ENCODE results near the gene DCHS1. TPM values are rescaled to one million over a fixed set of nuclear protein-coding genes. Genes with fewer than 3 reads are reported as not detected.
A peak's percentile ranks its signal among the peaks of the same experiment; 100 is the strongest.

Gene DCHS1
- polyA plus RNA-seq, 1 donor, result 36.1 TPM

GRCh38 chr11:6647836-6648235 lies 7.8 kb downstream of the DCHS1 start:
- no peak for DNase-seq

- DNase-seq, result no peak
These were observed 8.5 kb downstream of the DCHS1 start for GRCh38 chr11:6646918-6647679.

GRCh38 chr11:6646576-6646917 lies 9.1 kb downstream of the DCHS1 start:
- peak; percentile 79 for DNase-seq

GRCh38 chr11:6646071-6646470 lies 9.5 kb downstream of the DCHS1 start:
- DNase-seq, result no peak

GRCh38 chr11:6642957-6643356 lies 12.7 kb downstream of the DCHS1 start:
- no peak for DNase-seq

- no peak for DNase-seq
These were observed 14.5 kb downstream of the DCHS1 start for GRCh38 chr11:6640985-6641701.

- DNase-seq, result no peak
These were observed 15.3 kb downstream of the DCHS1 start for GRCh38 chr11:6640036-6640984.

GRCh38 chr11:6638429-6638828 lies 17.2 kb downstream of the DCHS1 start:
- no peak for DNase-seq

- DNase-seq, result no peak
These were observed 17.7 kb downstream of the DCHS1 start for GRCh38 chr11:6637871-6638270.

GRCh38 chr11:6636480-6636879 lies 19.1 kb downstream of the DCHS1 start:
- DNase-seq, result no peak

- peak; percentile 66 for DNase-seq
These were observed 20.3 kb downstream of the DCHS1 start for GRCh38 chr11:6635082-6635932.

GRCh38 chr11:6634534-6634933 lies 21.1 kb downstream of the DCHS1 start:
- DNase-seq, result no peak

GRCh38 chr11:6633422-6634408 lies 21.9 kb downstream of the DCHS1 start:
- no peak for DNase-seq

- DNase-seq, result no peak
These were observed 23.2 kb downstream of the DCHS1 start for GRCh38 chr11:6632116-6633073.

- no peak for DNase-seq
These were observed 24.2 kb downstream of the DCHS1 start for GRCh38 chr11:6631361-6631890.

GRCh38 chr11:6630632-6631291 lies 24.8 kb downstream of the DCHS1 start:
- DNase-seq, result no peak

GRCh38 chr11:6629892-6630631 lies 25.5 kb downstream of the DCHS1 start:
- DNase-seq, result peak; percentile 31

GRCh38 chr11:6629573-6629891 lies 26.1 kb downstream of the DCHS1 start:
- no peak for DNase-seq

All from left kidney (tissue), 2 donors.